Measurements from ENCODE around the gene NEMP1.

DNA sequence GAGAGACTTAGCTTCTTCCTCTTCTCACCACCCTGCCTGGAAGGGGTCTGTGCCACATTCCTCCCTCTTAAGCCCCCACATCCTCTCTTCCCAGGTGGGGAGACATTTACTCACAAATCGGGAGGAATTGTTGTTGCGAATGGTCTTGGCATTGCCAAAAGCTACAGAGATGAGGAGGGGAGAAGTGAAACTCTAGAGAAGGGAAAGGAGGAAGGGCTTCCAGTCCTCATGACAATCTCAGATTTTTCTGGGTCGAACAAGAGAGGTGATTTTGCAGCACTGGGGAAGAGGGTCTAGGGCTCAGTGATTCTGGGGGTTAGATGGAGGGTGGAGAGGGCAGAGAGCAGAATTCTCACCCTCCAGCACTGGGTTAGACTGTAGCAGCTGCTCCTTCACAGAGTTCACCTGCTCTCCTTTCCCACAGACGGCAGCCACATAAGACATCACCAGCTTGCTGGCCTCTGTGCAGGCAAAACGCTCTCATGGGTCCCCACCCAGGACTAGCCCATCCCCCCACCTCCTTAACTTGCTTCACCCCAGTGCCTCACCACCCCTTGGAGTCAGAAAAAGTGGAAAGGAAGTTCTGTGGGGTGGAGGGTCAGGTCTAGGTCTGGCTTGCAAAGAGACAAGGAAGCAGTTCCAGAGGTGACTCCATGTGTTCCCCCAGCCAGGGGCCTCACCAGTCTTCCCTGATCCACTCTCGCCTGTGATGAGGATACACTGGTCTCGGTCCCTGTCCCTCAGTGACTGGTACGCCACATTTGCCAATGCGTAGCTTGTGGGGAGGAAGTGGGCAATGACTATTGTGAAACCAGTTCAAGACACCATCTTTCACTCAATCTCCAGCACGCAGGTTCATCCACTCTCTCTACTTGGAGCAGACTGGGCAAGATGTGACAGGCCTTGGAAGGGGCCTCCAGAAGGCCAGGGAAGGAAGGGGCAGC, 31.4 kb downstream of the NEMP1 start:
- TF ChIP-seq POLR2A (IDR thresholded peaks at IDR 0.05): no peak
- no peak for TF ChIP-seq CTCF (IDR thresholded peaks at IDR 0.05)
